IPS DF 4.7 (cell line): ENCODE measurements around the gene BRF1.

Source experiments
- DNase-seq: peaks from one replicate; pipeline ENCODE4 v3.0.0-alpha.2; 2013; ENCODE audit warnings: low spot score; ENCODE audit errors: extremely low read depth

BRF1 gene

DNA sequence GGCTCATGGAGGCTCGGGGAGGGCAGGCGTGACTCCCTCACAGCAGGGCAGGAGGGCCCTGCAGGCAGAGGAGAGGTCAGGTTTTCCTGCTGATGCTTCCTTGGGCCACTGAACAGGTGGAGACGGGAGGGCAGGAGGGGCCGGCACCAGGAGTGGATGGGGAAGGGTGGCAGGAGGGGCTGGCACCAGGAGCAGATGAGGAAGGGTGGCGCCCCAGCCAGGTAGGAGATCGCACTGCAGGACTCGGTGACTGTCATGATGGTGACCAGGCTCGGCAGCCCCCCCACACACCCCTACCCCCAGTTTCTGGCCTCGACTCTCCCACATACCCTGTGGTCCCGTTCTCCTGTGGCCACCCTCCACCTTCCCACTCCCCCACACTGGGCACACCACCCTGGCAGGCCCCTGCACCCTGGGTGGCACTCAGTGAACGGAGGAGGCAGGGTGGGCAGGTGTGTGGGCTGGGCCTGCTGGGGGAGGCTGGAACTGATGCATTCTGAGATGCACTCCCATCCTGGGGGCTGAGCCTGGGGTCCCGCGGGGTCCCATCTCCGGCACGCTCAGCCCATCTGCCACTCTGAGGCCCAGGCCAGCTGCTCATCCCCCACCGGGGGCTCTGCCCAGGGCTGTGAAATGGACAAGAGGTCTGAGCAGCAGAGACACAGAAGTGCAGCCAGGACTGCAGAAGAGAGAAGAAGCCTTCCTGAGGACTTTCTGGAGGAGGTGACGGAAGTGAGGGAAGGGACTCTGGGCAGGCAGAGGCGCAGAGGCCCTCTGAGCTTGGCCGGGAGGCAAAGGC lies 122.5 kb downstream of the BRF1 start:
- no peak for DNase-seq

GRCh38 chr14:105177082-105177481 lies 123.7 kb downstream of the BRF1 start:
- DNase-seq: no peak

DNA sequence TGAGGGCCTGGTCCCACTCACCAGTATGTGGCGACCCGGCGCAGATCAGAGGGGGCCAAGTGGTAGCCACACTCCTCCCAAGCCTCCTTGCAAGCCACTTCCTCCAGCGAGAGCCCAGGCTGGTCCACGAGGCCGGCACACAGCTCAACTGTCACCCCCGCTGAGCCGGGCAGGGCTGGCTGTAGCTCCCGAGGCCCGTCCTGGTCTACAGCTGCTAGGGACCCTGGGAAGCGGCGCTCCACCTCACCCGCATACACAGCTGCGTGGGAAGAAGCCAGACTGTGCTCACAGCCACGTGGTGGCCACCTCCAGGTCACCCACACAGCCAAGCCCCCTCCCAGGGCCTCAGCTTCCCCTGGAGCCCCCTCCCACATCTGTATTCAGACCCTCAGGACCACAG lies 124.3 kb downstream of the BRF1 start:
- DNase-seq: no peak

- no peak for DNase-seq
These were observed 126.6 kb downstream of the BRF1 start for GRCh38 chr14:105173901-105174894.

- no peak for DNase-seq
These were observed 127.7 kb downstream of the BRF1 start for GRCh38 chr14:105173145-105173544.

DNA sequence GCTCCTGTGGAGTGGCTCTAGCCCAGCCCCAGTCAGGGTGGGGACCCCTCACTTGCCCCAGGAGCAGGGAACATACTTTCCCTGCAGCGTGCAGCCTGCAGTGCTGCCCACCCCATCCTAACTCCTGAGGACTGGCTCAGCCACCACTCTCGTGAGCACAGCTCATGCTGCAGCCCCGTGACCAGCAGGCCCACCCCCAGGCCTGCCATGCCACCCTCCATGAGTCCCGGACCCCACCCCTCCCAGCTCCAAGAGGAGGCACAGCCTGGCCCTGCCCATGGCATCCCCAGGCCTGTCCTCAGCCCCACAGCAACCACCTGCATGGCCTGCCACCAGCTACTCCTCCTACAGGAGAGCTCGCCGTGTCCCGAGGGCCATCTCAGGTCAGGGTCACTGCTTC lies 128.3 kb downstream of the BRF1 start:
- DNase-seq: no peak

GRCh38 chr14:105171004-105171673 lies 129.7 kb downstream of the BRF1 start:
- DNase-seq: no peak

- DNase-seq: no peak
These were observed 130.8 kb downstream of the BRF1 start for GRCh38 chr14:105169776-105170655.

- no peak for DNase-seq
These were observed 131.8 kb downstream of the BRF1 start for GRCh38 chr14:105168979-105169507.

GRCh38 chr14:105168496-105168978 lies 132.3 kb downstream of the BRF1 start, which contains the start of gene JAG2:
TSS of gene JAG2 (minus strand) at chr14:105168776. CDS start at chr14:105168420, 356 bp downstream.
- DNase-seq: no peak

GRCh38 chr14:105168093-105168420 lies 132.7 kb downstream of the BRF1 start:
- no peak for DNase-seq

GRCh38 chr14:105167303-105168092 lies 133.3 kb downstream of the BRF1 start:
- no peak for DNase-seq

DNA sequence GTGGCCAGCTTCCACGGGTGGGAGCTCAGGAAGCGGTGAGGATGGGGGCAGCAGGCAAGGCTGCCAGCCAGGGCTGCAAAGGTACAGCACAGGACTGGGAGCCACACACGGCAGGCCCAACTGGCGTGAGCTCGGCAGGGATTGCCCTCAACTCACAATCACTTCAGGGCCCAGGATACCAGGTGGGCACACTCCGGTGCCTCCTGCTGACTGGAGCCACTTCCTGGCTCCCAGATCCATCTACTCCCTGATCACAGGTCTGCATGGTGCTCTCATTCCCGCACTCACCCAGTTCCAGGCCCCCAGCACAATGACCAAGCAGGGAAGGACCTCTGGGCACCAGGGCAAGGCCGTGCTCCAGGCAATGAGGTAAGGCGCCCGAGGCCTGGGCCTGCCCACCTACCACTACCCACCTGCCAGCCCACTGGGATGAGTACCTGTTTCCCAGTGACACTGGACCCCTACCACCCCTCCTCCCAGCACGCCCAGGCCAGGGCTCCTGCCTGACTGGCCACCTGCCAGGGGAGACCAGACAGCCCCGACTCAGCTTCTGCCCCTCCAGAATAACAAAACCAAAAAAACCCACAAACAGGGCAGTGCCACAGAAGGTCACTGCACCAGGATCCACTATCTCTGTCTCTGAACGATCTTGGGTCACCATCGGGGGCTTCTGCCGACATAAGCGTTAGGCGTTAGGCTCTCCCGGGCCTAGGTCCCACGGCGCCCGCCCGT lies 134.1 kb downstream of the BRF1 start:
- DNase-seq: no peak

- DNase-seq: no peak
These were observed 134.9 kb downstream of the BRF1 start for GRCh38 chr14:105165761-105166485.

- DNase-seq: no peak
These were observed 135.6 kb downstream of the BRF1 start for GRCh38 chr14:105165134-105165704.

GRCh38 chr14:105163040-105163742 lies 137.6 kb downstream of the BRF1 start:
- no peak for DNase-seq

DNA sequence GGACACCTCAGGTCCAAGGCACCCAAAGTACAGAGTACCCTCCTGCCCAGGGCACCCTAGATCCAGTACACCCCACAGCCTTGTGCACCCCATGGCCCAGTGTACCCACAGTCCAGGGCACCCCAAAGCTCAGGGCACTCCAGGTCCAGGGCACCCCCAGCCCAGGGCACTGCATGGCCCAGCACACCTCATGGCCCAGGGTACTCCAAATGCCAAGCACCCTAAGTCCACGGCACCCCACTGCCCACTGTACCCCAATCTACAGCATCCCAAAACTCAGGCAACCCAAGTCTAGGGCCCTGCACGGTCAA lies 138.2 kb downstream of the BRF1 start:
- no peak for DNase-seq
